Measurements from ENCODE around the gene ZKSCAN5.

- TF ChIP-seq EZH2 (IDR thresholded peaks at IDR 0.05) (no peak), POLR2AphosphoS5 (IDR thresholded peaks at IDR 0.05; ENCODE audit: borderline replicate concordance, low read depth, low read length) (no peak)
Measured at GRCh38 chr7:99579281-99579955, 75.0 kb downstream of the ZKSCAN5 start.

Measured in SK-N-MC (cell line).